ENCODE results near the gene HKDC1. TPM values are rescaled to one million over a fixed set of nuclear protein-coding genes. Genes with fewer than 3 reads are reported as not detected.
A peak's percentile ranks its signal among the peaks of the same experiment; 100 is the strongest.

HKDC1 gene
- total and polyA plus RNA-seq, 4 donors: 0.53 to 20.0 (median 5.2) TPM

- no peak for TF ChIP-seq ZBTB33 (IDR thresholded peaks at IDR 0.05)
- no peak for TF ChIP-seq YY1 (IDR thresholded peaks at IDR 0.05)
Measured at GRCh38 chr10:69269761-69270160, 49.6 kb downstream of the HKDC1 start (continued).

- no peak overlapping the region for H3K9ac ChIP-seq (ENCODE audit: low read depth in 1 of 2, low read length in 2 of 2)
- H3K36me3 ChIP-seq (ENCODE audit: control insufficient read depth in 4 of 4, insufficient read depth in 3 of 4, low read depth in 1 of 4, low read length in 3 of 4): no peaks in the 10 kb centered on the region
- no peaks in the 10 kb centered on the region for H3K27me3 ChIP-seq (ENCODE audit: control insufficient read depth in 4 of 4, insufficient read depth in 4 of 4, low read length in 3 of 4)
- H3K27ac ChIP-seq (ENCODE audit: low read depth in 1 of 2, low read length in 2 of 2): no peak overlapping the region
- no peaks in the 10 kb centered on the region for H3K4me1 ChIP-seq (ENCODE audit: control insufficient read depth in 4 of 4, insufficient read depth in 4 of 4, low read length in 3 of 4)
- no peak for DNase-seq (ENCODE audit: low spot score)
- no peaks in the 10 kb centered on the region for H3K9me3 ChIP-seq (ENCODE audit: control insufficient read depth in 4 of 4, low read length in 3 of 4)
- TF ChIP-seq GABPA (IDR thresholded peaks at IDR 0.05 in 1 of 2, conservative IDR thresholded peaks at IDR 0.05 in 1 of 2): no peak
- peak; percentile 18 for TF ChIP-seq NR2F2 (IDR thresholded peaks at IDR 0.05)
- WGBS: 80% methylated on average over 3 of the region's 3 CpGs
- no peak overlapping the region for H3K4me3 ChIP-seq (ENCODE audit: low read depth in 1 of 3, low read length in 3 of 3)
Measured at GRCh38 chr10:69270990-69271389, 50.9 kb downstream of the HKDC1 start.

- TF ChIP-seq FOXA1 (IDR thresholded peaks at IDR 0.05): no peak
- TF ChIP-seq YY1 (IDR thresholded peaks at IDR 0.05): no peak
- TF ChIP-seq NR2F2 (IDR thresholded peaks at IDR 0.05): no peak
- no peak for TF ChIP-seq ATF3 (IDR thresholded peaks at IDR 0.05)
- TF ChIP-seq HNF4A (conservative IDR thresholded peaks at IDR 0.05): no peak
- TF ChIP-seq RXRA (IDR thresholded peaks at IDR 0.05): no peak
- TF ChIP-seq SP1 (IDR thresholded peaks at IDR 0.05): no peak
- no peak for TF ChIP-seq EGR1 (IDR thresholded peaks at IDR 0.05; ENCODE audit: low read depth in 2 of 2)
- TF ChIP-seq GABPA (IDR thresholded peaks at IDR 0.05 in 1 of 2, conservative IDR thresholded peaks at IDR 0.05 in 1 of 2): no peak
- TF ChIP-seq REST (IDR thresholded peaks at IDR 0.05): no peak
- whole genome bisulfite sequencing: 86% methylated on average over 1 of the region's 1 CpG
- H3K36me3 ChIP-seq (ENCODE audit: control insufficient read depth in 4 of 4, insufficient read depth in 3 of 4, low read depth in 1 of 4, low read length in 3 of 4): no peaks in the 10 kb centered on the region
- H3K27ac ChIP-seq (ENCODE audit: low read depth in 1 of 2, low read length in 2 of 2): no peak overlapping the region
- H3K9me3 ChIP-seq (ENCODE audit: control insufficient read depth in 4 of 4, low read length in 3 of 4): no peaks in the 10 kb centered on the region
- no peak overlapping the region for H3K4me3 ChIP-seq (ENCODE audit: low read depth in 1 of 3, low read length in 3 of 3)
- no peak overlapping the region for H3K9ac ChIP-seq (ENCODE audit: low read depth in 1 of 2, low read length in 2 of 2)
- no peaks in the 10 kb centered on the region for H3K27me3 ChIP-seq (ENCODE audit: control insufficient read depth in 4 of 4, insufficient read depth in 4 of 4, low read length in 3 of 4)
- DNase-seq (ENCODE audit: low spot score): no peak
- H3K4me1 ChIP-seq (ENCODE audit: control insufficient read depth in 4 of 4, insufficient read depth in 4 of 4, low read length in 3 of 4): no peaks in the 10 kb centered on the region
Measured at GRCh38 chr10:69272624-69273023, 52.5 kb downstream of the HKDC1 start.
